Measurements from ENCODE around the gene BRD3. TPM values are rescaled to one million over a fixed set of nuclear protein-coding genes. Genes with fewer than 3 reads are reported as not detected.

Gene BRD3
- total RNA-seq, 1 experiment from 2014 or later: 47.3 TPM

DNA sequence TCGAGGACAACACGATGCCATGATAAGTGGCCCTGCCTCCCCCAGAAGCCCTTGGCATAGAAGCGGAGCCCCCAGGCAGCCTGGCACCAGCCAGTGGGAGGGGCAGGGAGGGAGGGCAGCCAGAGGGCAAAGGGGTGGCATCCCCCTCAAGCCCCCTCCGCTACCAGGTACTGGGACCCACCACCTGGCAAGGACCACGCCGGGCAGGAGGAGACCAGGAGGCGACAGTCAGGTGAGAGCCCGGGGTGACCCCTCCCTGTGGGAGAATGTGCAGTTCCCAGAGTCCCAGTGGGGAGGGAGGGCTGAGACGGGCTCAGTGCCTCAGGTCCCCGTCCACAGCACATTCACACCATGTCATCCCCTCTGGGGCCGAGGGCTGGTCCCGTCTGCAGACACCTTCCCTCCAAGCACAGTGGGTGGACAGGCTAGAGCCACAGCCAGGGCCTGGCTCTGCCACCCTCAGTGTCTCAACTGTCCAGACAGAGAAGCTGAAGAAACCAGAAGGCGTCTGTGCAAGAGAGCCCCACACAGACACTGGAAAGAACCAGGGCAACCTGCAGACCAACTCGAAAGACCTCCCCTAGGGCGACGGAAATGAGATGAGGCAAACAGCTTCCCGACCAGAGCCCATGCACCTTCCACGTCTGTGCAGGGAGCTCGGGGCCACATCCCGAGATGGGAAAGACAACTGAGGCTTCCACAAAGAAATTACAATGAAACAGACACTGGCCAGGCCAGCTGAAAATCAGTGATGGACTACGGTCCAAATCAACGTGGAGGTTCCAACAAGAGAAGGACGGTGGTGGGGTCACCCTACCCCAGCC, 11.1 kb downstream of the BRD3 start:
- Histone ChIP-seq H3K9me3 (ENCODE audit: insufficient read depth, low read depth) (no peaks in the 10 kb centered on the region), H3K4me2 (peak overlapping the region; percentile 43), H3K36me3 (ENCODE audit: low read depth) (no peaks in the 10 kb centered on the region), H3K79me2 (ENCODE audit: low read depth) (peaks cover 31% of the 10 kb centered on the region; the same call in 1 of the 2 replicates), H2AFZ (no peak overlapping the region), H3K4me3 (no peak overlapping the region), H4K20me1 (ENCODE audit: insufficient read depth) (peaks cover 71% of the 10 kb centered on the region), H3K4me1 (replicated peaks; ENCODE audit: insufficient read depth) (peaks cover 18% of the 10 kb centered on the region), H3F3A (ENCODE audit: insufficient read depth, low read depth) (no peaks in the 10 kb centered on the region), H3K9me2 (ENCODE audit: insufficient read depth) (no peaks in the 10 kb centered on the region), H3K27ac (no peak overlapping the region), H3K27me3 (ENCODE audit: insufficient read depth, low read depth) (no peaks in the 10 kb centered on the region)
- POLR2A ChIA-PET (ENCODE audit: unreplicated experiment): interaction anchor here (0.6 to 0.8 kb wide), 4 partner anchors 8 to 79 kb away, joined by 4 to 26 read pairs (median 5); partner anchors contain the start of gene WDR5
- CTCF ChIA-PET: no interaction called here
- DNase-seq: no peak
- BruUV-seq (replicated peaks): no TSS peak
- intact Hi-C loops (cut with micrococcal nuclease; ENCODE audit: unreplicated experiment): loop anchor here (1.0 kb wide), 1 partner anchor 10 kb away; no protein-coding TSS in a partner anchor
- no peak for TF ChIP-seq EZH2 (IDR thresholded peaks at IDR 0.05; ENCODE audit: low read depth)
- TF ChIP-seq, protein P1, sequence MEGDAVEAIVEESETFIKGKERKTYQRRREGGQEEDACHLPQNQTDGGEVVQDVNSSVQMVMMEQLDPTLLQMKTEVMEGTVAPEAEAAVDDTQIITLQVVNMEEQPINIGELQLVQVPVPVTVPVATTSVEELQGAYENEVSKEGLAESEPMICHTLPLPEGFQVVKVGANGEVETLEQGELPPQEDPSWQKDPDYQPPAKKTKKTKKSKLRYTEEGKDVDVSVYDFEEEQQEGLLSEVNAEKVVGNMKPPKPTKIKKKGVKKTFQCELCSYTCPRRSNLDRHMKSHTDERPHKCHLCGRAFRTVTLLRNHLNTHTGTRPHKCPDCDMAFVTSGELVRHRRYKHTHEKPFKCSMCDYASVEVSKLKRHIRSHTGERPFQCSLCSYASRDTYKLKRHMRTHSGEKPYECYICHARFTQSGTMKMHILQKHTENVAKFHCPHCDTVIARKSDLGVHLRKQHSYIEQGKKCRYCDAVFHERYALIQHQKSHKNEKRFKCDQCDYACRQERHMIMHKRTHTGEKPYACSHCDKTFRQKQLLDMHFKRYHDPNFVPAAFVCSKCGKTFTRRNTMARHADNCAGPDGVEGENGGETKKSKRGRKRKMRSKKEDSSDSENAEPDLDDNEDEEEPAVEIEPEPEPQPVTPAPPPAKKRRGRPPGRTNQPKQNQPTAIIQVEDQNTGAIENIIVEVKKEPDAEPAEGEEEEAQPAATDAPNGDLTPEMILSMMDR (conservative IDR thresholded peaks at IDR 0.05): no peak

DNA sequence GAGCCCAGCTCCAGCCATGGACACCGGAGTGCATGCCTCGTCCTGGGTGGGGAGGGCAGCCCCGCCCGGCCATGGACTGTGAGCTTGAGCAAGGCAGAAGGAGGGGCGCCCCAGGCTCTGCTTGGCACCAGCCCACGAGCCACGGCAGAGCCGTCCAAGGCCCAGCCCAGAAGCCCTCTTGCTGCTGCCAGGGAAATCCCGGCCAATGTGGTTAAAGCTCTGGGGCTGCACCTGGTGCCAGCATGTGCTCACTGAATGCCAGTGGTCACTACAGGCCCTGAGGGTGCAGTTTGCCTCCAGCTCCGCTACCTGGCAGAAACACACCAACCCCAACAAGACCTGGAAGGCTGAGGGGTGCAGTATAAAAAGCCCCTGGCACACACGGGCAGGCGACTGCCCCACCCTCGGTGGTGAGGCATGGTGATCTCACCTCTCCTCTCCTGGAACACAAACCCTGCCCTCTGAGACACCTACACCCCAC, 11.8 kb downstream of the BRD3 start:
- TF ChIP-seq, protein P1 (conservative IDR thresholded peaks at IDR 0.05): no peak
- TF ChIP-seq EZH2 (IDR thresholded peaks at IDR 0.05; ENCODE audit: low read depth): no peak
- peaks cover 25% of the 10 kb centered on the region; the same call in 1 of the 2 replicates for H3K79me2 ChIP-seq (ENCODE audit: low read depth)
- CTCF ChIA-PET: interaction anchor here (0.6 to 0.7 kb wide), 2 partner anchors 10 to 274 kb away, joined by 3 to 4 read pairs; no protein-coding TSS in a partner anchor
- DNase-seq: peak; percentile 75 to 94
- H4K20me1 ChIP-seq (ENCODE audit: insufficient read depth): peaks cover 64% of the 10 kb centered on the region
- H3K4me1 ChIP-seq (replicated peaks; ENCODE audit: insufficient read depth): peaks cover 18% of the 10 kb centered on the region
- no peaks in the 10 kb centered on the region for H3F3A ChIP-seq (ENCODE audit: insufficient read depth, low read depth)
- POLR2A ChIA-PET (ENCODE audit: unreplicated experiment): interaction anchor here (0.5 to 0.8 kb wide), 6 partner anchors 9 to 80 kb away, joined by 3 to 26 read pairs (median 4); partner anchors contain the start of gene WDR5
- H3K27me3 ChIP-seq (ENCODE audit: insufficient read depth, low read depth): no peaks in the 10 kb centered on the region
- intact Hi-C loops (cut with micrococcal nuclease; ENCODE audit: unreplicated experiment): loop anchor here (1.0 kb wide), 1 partner anchor 10 kb away; no protein-coding TSS in a partner anchor
- no peaks in the 10 kb centered on the region for H3K9me2 ChIP-seq (ENCODE audit: insufficient read depth)
- H3K27ac ChIP-seq: no peak overlapping the region
- H3K36me3 ChIP-seq (ENCODE audit: low read depth): no peaks in the 10 kb centered on the region
- no peak overlapping the region for H3K4me3 ChIP-seq
- peak overlapping the region; percentile 43 for H3K4me2 ChIP-seq
- H2AFZ ChIP-seq: no peak overlapping the region
- BruUV-seq (replicated peaks): no TSS peak
- no peaks in the 10 kb centered on the region for H3K9me3 ChIP-seq (ENCODE audit: insufficient read depth, low read depth)

DNA sequence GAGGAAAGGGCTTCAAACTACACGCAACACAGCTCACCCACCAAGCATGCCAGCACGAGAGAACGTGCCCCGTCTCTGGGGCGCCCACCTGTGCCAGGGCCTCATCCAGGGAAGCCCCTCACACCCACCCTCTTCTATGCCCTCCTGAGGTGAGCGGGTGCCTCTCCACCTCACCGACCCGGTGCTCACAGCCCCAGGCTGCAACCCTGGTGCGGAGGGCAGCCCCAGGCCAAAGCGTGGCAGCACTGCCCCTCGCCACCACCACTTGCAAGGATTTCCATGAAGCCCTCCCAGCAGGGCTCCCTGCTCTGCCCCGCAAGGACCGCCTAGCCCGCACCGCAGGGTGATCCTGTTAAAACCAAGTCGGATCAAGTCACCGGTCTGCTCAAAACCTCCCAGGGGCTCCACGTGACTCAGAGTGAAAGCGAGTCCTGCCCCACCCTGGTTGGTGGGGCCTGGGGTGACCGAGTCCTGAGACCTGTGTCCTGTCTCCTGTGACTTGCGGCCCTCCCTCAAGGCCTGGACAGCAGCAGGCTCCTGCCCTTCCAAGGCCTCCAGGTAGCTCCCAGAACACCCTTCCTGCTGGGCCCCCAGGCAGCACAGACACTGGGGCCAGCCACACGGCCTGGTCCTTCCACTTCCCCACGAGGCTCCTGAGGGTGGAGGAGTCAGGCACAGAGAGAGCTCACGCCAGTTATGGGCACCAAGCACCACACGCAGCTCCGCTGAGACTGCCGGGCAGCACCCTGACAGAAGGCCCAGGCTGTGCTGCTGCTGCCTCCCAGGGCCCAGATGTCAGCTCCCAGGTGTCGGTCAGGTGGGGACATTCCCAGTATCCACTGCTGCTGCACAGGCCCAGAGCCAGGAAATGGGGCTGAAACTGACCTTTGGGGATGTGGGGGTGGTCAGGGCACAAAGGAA, 12.7 kb downstream of the BRD3 start:
- Histone ChIP-seq H3K27ac (no peak overlapping the region), H3K36me3 (ENCODE audit: low read depth) (no peaks in the 10 kb centered on the region), H3F3A (ENCODE audit: insufficient read depth, low read depth) (no peaks in the 10 kb centered on the region), H3K27me3 (ENCODE audit: insufficient read depth, low read depth) (no peaks in the 10 kb centered on the region), H2AFZ (no peak overlapping the region), H4K20me1 (ENCODE audit: insufficient read depth) (peaks cover 55% of the 10 kb centered on the region), H3K4me1 (replicated peaks; ENCODE audit: insufficient read depth) (peaks cover 18% of the 10 kb centered on the region), H3K9me3 (ENCODE audit: insufficient read depth, low read depth) (no peaks in the 10 kb centered on the region), H3K9me2 (ENCODE audit: insufficient read depth) (no peaks in the 10 kb centered on the region), H3K4me2 (peak overlapping the region; percentile 43; the same call in 1 of the 2 replicates), H3K79me2 (ENCODE audit: low read depth) (peaks cover 24% of the 10 kb centered on the region; the same call in 1 of the 2 replicates), H3K4me3 (no peak overlapping the region)
- CTCF ChIA-PET: interaction anchor here (0.6 to 0.7 kb wide), 2 partner anchors 11 to 273 kb away, joined by 3 to 4 read pairs; no protein-coding TSS in a partner anchor
- no peak for DNase-seq
- no TSS peak for BruUV-seq (replicated peaks)
- TF ChIP-seq, protein P1 (conservative IDR thresholded peaks at IDR 0.05): no peak
- POLR2A ChIA-PET (ENCODE audit: unreplicated experiment): interaction anchor here (0.5 to 0.8 kb wide), 3 partner anchors 17 to 76 kb away, joined by 3 to 4 read pairs (median 4); no protein-coding TSS in a partner anchor
- intact Hi-C loops (cut with micrococcal nuclease; ENCODE audit: unreplicated experiment): no loop called here
